ENCODE results near the gene ANKEF1.

Gene ANKEF1

DNA sequence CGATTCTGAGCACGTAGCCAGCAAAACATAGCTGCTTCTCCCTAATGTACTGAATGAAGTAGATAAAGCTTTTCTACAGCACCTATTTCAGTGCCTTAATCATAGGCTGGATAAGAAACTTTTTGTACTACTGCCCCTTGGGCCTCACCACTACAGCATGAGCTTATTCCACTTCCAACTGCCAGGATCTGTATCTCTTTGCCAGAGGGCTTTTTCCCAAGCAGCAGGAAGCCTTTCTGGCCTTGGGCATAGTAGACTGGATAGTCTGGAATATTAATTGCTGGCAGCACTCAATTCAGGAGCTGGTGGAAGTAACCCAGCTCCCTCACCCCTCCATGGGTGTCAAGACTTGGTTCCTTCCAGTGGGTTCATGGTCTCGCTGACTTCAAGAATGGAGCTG is 43.6 kb downstream of the ANKEF1 start:
- in situ Hi-C loops (cut with HindIII; ENCODE audit: low sequenced_read_pairs): no loop called here

DNA sequence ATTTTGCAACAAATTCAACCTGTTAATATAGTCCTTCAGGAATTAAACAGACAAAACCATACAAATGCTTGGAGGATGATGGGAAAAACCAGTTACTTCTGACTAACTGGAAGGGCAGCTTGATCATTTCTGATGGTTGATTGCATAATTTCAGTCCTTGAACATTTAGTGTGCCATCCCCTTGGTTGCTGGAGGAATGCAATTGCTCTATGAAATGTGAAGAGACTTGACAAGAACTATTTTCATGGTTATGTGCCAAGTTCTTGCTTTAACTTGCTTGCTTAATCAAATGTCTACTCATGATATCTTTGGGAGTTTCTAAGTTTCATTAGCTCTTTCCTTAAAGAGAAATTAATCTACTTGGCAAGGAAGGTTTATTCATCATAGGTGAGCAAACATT is 45.2 kb downstream of the ANKEF1 start:
- in situ Hi-C loops (cut with HindIII; ENCODE audit: low sequenced_read_pairs): no loop called here

DNA sequence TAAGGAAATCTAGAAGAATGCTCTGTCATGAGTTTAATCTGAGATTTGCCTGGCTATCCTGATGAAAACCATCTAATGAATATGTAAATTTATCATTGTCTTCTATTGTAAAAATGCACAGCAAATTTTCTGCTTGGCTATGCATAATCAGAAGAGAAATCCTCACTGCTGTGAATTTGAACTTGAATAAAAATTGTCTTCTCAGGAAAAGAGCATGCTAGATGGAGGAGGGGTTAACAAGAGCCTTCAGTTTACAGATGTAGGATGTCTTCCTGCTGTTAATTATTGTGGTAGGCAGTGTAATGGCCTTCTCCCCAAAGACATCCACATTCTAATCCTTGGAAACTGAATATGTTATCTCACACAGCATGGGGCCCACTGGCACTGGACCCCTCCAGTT is 45.8 kb downstream of the ANKEF1 start:
- in situ Hi-C loops (cut with HindIII; ENCODE audit: low sequenced_read_pairs): no loop called here

DNA sequence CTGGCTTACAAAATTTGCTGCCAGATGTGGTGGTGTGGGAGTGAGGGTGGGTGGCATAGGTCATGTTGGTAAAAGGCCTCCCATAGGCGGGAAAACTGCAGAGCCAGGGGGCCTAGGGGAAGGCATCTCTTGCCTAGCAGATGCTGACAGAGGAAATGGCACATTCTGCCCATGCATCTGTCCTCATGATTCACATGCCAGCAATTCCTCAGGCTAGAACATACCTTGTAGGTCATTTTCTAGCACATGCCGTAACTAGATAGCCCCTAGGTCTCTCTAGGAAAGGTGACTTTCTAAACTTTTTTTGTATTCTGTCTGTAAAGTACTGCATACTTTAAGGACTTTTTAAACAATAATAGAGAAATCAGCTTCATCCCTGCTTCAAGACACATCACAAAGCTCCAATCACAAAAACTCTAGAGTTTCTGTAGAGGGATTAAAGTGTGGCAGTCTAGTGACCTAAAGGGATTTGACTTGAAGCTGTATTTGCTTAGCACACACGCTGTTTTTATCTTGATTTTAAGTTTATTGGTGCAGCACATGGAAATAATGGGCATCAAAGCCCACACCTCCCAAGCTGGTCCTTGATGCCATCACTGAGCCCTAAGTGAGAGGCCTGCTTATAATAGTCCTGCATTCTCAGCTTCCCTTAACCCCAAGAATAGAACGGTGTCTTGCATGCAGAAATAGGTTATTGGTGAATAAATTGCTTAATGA is 55.2 kb downstream of the ANKEF1 start:
- in situ Hi-C loops (cut with HindIII; ENCODE audit: low sequenced_read_pairs): no loop called here

DNA sequence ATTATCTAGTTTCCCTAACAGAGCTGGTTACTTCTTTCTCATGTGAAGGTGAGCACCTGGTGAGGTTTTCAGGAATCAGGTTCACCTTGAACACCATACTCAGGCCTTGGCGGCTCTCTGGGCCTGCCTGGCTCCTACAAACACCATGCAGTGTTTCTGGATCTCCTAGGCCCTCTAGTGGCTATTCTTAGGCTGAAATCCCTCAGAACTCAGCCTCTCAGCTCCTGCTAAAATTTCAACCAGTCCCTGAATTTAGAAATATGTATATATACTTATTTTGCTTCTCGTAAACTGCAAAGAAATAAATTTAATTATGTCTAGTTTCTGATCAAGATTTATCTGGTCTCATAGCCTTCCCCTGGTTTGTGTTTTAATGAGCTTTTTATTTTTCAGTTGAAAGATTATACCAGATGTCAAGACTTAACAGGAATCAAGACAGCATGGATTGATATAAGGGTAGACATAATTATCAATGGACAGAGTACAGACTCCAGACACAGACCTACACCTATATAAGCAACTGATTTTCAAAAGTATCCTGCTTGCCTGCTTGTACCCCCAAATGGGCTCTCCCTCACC is 55.9 kb downstream of the ANKEF1 start:
- in situ Hi-C loops (cut with HindIII; ENCODE audit: low sequenced_read_pairs): no loop called here

DNA sequence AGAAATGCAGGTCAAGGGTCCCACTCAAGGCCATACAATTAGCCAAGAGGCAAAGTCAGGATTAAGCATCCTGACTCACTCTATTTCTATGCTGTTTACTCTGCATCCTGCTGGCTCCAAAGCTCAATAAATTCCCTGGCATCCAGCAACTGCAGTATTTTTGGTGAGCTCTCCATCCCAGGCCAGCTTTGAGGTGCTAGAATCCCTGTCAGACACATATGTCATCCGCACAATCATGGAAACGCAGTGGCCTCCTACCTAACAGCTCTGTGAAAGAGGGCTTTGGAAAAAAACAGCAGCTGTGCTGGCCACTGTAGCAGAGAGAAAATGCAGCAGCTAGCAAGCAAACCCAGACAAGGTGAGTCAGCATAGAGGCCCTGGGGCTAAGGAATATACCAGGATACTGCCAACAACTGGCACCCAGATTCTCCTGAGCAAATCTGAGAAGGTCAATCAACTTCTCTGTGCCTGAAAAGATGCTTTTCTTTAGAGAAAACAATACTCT is 58.4 kb downstream of the ANKEF1 start:
- in situ Hi-C loops (cut with HindIII; ENCODE audit: low sequenced_read_pairs): no loop called here

DNA sequence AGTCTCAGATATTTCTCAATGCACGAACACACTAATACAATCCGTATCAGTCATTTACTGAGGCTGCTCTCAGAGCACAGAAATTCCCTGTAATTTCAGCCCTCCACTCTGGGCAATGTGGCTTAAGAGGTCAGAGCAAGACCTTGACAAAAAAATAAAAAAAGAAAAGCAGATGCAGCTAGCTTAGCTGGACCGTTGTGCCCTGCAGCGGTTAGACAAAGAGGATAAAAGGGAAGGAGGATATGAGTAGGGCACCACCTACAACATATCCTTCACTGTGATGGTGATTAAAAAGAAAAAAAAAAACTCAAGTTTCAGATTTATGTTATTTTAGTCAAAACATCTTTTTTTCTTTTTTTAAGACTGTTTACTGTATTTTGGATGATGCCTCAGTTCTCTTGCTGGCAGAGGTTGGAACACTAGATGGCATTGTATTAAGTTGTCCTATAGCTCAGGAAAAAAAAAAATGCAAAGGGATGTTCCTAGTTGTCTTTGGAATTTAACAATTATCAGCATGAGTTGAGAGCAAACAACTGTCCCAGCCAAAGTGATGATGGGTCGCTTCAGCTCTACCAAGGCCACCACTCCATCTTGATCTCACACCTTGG is 59.9 kb downstream of the ANKEF1 start:
- in situ Hi-C loops (cut with HindIII; ENCODE audit: low sequenced_read_pairs): no loop called here

DNA sequence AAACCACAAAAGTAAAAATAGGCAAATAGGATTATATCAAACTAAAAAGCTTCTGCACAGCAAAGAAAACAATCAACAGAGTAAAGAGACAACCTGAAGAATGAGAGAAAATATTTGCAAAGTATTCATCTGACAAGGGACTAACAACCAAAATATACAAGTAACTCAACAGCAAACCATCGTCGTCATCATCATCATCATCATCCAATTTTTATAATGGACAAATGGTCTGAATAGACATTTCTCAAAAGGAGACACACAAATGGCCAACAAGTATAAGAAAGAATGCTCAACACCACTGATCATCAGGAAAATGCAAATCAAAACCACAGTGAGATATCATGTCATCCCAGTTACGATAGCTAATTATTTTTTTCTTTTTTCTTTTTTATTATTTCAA is 62.0 kb downstream of the ANKEF1 start:
- in situ Hi-C loops (cut with HindIII; ENCODE audit: low sequenced_read_pairs): no loop called here

DNA sequence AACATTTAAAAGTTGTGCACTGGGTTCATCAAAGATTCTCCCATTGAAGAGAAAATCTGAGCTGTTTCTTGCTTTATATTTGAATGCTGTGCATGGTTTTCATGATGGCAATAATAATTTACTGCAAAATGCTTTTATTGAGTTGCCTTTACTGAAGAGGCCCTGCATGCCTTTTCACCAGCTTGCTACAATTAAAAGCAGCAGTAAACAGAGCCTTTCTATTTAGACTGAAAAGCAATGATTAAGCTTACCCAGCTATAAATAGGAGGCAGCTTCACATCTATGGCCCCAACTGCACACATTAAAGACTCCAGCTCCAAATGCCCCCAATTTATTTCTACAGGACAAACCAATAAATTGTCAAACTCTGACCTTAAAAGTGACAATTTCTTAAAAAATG is 70.3 kb downstream of the ANKEF1 start:
- in situ Hi-C loops (cut with HindIII; ENCODE audit: low sequenced_read_pairs): no loop called here

All from DLD1 (cell line).